AG10803 (cell line): ENCODE measurements around the gene MCM3AP.

Experiments used
- DNase-seq: peaks from one replicate; pipeline ENCODE4 v3.0.0; 2010; ENCODE audit warnings: low read depth
- H3K4me3 ChIP-seq: 2 replicates; pipeline ENCODE4 v1.5.1; 2011; ENCODE audit warnings: mild to moderate bottlenecking, low read length, control low read depth
- TF ChIP-seq, protein P1 (sequence below): conservative IDR thresholded peaks from 2 replicates; pipeline ENCODE4 v1.5.1; 2011; ENCODE audit warnings: mild to moderate bottlenecking, low read length, control low read depth, inconsistent platforms

The MCM3AP gene

DNA sequence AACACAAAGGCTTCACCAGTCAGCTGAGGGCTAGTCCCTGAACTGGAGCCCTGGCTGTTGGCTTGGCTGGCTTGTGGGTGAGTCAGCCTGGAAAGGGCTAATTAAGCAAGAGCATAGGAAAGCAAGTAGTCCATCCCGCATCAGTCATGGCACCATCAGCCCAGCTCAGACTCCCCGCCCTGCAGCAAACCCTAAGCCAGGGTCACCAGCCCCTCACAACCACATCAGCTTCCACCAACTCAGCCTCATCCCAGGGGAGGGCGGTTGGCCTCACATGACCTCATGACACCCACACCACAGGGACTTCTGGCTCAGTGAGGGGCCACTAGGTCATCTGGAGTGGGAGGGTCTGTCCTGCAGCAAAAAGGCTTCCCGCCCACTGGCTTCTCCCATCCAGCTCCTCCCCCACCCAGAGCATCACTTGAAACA lies 94.1 kb downstream of the MCM3AP start:
- no peak overlapping the region for H3K4me3 ChIP-seq
- DNase-seq: peak; percentile 81
- TF ChIP-seq, protein P1, sequence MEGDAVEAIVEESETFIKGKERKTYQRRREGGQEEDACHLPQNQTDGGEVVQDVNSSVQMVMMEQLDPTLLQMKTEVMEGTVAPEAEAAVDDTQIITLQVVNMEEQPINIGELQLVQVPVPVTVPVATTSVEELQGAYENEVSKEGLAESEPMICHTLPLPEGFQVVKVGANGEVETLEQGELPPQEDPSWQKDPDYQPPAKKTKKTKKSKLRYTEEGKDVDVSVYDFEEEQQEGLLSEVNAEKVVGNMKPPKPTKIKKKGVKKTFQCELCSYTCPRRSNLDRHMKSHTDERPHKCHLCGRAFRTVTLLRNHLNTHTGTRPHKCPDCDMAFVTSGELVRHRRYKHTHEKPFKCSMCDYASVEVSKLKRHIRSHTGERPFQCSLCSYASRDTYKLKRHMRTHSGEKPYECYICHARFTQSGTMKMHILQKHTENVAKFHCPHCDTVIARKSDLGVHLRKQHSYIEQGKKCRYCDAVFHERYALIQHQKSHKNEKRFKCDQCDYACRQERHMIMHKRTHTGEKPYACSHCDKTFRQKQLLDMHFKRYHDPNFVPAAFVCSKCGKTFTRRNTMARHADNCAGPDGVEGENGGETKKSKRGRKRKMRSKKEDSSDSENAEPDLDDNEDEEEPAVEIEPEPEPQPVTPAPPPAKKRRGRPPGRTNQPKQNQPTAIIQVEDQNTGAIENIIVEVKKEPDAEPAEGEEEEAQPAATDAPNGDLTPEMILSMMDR: no peak

DNA sequence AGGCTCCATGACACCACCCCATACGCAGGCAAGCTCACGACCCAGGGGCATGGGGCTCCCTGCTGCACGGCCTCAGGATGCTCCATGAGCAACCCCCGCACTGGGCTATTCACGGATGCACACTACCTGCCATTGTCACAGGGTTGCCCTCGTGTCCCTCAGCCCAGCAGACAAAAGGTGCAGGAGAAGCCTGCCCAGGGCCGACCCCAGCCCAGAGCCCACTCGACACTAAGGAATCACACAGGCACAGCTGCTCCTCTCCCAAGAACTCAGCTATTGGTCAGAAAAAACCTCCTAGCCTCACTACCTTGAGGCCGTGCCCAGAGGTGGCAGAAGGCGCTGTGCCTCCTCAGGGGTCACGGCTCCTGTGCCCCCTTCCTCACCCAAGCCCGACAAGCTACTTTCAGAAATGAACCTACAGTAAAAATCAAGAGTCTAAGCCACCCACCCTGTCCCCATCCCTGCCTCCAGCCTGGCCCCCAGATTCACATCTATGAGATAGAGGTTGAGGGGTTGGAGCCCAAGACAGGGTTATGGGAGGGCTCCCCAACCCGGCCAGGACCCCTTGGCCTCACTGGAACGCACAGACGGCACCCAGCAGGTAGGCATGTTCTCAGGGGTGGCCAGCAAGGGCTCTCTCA lies 94.8 kb downstream of the MCM3AP start:
- H3K4me3 ChIP-seq: no peak overlapping the region
- no peak for DNase-seq
- TF ChIP-seq, protein P1: no peak

DNA sequence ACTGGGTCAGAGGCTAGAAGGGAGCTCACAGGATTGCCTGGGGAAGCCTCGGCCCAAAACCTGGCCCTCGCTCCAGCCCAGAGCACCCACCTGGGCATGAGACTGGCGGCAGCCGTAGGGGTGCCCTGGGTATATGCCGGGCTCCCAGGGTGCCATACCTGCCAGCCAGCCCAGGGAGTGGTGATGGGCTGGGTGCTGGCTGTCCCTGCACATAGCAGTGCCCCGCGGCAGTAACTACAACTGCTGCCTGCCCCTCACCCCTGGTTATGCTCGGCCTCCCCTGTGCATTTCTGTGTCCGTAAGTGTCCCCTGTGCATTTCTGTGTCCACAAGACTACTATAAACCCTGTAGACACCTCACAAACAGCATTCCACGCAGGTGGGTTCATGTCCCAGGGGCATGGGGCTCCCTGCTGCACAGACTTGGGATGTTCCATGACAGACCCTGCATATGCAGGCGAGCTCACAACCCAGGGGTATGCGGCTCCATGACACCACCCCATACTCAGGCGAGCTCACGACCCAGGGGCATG lies 95.4 kb downstream of the MCM3AP start:
- DNase-seq: no peak
- TF ChIP-seq, protein P1: no peak
- H3K4me3 ChIP-seq: no peak overlapping the region

DNA sequence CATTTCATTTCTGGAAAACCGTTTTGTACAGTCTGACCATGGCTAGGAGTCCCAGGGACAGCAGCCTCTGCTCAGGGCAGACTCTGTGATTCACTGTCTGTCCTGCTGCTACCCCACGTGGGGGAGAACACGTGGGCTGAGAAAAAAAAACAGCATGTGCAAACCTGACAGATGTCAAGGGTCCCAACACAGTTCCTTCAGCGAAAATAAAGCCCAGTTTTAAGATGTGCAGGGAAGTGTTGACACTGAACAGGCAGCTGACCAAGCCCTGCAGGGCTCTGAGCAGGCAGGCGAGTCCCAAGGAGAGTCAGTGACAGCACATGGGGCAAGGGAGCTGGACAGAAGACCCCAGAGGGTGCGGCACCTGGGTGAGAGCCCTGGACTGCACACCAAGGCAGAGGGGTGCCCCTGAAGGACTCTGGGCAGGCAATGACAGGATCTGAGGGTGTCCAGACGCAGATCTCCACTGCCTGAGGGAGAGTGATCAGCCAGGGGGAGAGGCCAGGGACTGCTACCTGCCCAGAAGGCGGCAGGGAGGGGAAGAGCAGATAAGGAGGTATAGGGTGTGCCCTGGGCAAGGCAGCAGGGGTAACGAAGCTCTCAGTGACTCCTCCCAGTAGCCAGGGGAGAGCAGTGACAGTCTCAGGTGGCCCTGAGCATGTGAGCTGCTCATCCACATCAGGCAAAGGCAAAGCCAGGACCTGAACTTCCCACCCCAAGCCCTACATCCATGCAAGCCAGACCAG lies 96.0 kb downstream of the MCM3AP start:
- TF ChIP-seq, protein P1: no peak
- DNase-seq: peak; percentile 45
- no peak overlapping the region for H3K4me3 ChIP-seq

DNA sequence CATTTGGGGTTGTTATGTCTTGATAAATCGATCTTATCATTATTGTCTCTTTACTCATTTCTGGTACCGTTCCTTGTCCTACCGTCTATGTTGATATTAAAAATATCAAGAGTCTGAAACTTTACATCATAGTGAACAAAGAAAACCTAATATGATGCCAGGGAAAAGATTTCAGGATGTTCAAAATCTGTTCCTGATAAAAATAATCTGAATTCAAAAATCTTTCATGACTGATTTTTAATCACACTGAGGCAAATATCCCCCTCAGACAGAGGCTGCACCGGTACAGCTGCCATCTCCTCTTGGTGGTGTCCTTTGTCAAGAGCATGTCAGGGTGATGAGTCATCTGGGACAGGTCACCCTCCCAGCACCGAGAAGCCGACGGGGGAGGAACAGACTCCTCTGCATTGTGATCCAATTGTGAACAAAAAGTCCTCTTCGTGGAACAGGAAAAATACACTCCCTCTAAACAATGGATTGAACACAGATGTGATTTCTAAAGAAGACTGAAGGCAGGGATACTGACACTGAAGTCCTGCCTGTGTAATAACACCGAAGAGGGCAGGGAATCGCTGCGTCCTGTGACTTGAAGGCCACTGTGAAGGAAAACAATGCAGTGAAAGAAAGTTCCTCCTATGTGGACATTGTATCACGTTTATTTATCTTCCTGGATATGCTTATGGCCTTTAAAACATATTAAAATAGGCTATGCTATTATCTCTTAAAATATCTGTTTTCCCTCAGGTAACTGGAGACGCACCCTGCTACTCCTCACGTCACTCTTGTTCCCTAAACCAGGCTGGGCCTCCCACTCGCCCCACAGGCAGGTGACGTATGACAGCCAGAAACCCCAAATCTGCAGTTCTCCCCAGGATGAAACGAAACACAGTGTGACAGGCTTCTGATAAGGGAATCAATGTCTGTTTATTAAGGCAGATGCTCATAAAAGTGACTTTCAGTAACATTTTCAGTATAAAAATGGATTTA lies 96.9 kb downstream of the MCM3AP start:
- peak; percentile 67 for DNase-seq
- TF ChIP-seq, protein P1: no peak; the same call in 1 of the 2 replicates
- no peak overlapping the region for H3K4me3 ChIP-seq

DNA sequence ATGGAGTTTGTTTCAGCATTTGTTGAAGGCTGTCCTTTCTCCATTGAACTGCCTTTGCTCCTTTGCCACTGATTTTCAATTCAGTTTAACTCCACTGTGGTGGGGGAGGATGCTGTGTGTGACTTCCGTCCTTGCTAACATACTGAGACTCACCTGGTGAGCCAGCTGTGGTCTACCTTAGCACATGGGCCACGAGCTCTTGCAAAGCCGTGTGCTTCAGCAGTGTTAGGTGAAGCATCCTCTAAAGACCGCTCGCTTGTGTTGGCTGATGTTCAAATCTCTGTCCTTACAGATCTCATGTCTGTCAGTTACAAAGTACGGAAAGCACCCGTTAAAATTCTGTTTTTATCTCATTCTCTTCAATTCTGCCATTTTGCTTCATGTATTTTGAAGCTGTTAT lies 97.6 kb downstream of the MCM3AP start:
- H3K4me3 ChIP-seq: no peak overlapping the region
- TF ChIP-seq, protein P1: no peak

More for the DNA sequence above, 97.6 kb downstream of the MCM3AP start:
- DNase-seq: no peak
